Neural cell (in vitro differentiated cells): Measurements from ENCODE around the gene GPR180. TPM values are rescaled to one million over a fixed set of nuclear protein-coding genes. Genes with fewer than 3 reads are reported as not detected.

Experiments used
- H2AFZ ChIP-seq: fragments of 200-600, 300-800 bp; sonication (generic), shearing (Covaris generic); 2 replicates; pipeline ENCODE4 v1.6.0; 2014; ENCODE audit warnings: low read depth, mild to moderate bottlenecking, antibody characterized with exemption, low read length, moderate library complexity
- H3F3A ChIP-seq: fragments of 200-600 bp; shearing (Covaris generic); 2 replicates; pipeline ENCODE4 v1.6.1; 2016; ENCODE audit warnings: mild to moderate bottlenecking, moderate library complexity, mixed read lengths, antibody characterized with exemption, low read length; ENCODE audit not compliant: insufficient read depth, poor library complexity, severe bottlenecking
- H3K27ac ChIP-seq: fragments of 200-600, 300-800 bp; sonication (generic), shearing (Covaris generic); 2 replicates; pipeline ENCODE4 v1.5.1; 2014; ENCODE audit warnings: mild to moderate bottlenecking, low read length, moderate library complexity
- H3K27me3 ChIP-seq: fragments of 300-800, 200-600 bp; sonication (generic), shearing (Covaris generic); 2 replicates; pipeline ENCODE4 v1.6.0; 2014; ENCODE audit warnings: mild to moderate bottlenecking, low read depth, low read length, moderate library complexity; ENCODE audit not compliant: insufficient read depth
- H3K36me3 ChIP-seq: fragments of 300-800, 200-600 bp; sonication (generic), shearing (Covaris generic); 2 replicates; pipeline ENCODE4 v1.5.1; 2014; ENCODE audit warnings: mild to moderate bottlenecking, antibody characterized with exemption, low read length, moderate library complexity; ENCODE audit not compliant: insufficient read depth
- H3K4me2 ChIP-seq: fragments of 300-800, 200-600 bp; sonication (generic), shearing (Covaris generic); 2 replicates; pipeline ENCODE4 v1.6.0; 2014; ENCODE audit warnings: mild to moderate bottlenecking, low read length
- H3K4me3 ChIP-seq: fragments of 300-800, 200-600 bp; sonication (generic), shearing (Covaris generic); 2 replicates; pipeline ENCODE4 v1.5.1; 2014; ENCODE audit warnings: mild to moderate bottlenecking, low read length, moderate library complexity
- H3K79me2 ChIP-seq: fragments of 200-600 bp; shearing (Covaris generic); replicated peaks from 2 replicates; pipeline ENCODE4 v1.6.0; 2014; ENCODE audit warnings: mild to moderate bottlenecking, low read length, moderate library complexity; ENCODE audit not compliant: insufficient read depth
- H3K9ac ChIP-seq: fragments of 300-800, 200-600 bp; sonication (generic), shearing (Covaris generic); 2 replicates; pipeline ENCODE4 v1.6.1; 2016; ENCODE audit warnings: mild to moderate bottlenecking, low read length, mixed read lengths
- H3K9me2 ChIP-seq: fragments of 200-600 bp; shearing (Covaris generic); 2 replicates; pipeline ENCODE4 v1.6.1; 2016; ENCODE audit warnings: mild to moderate bottlenecking, low read length, mixed read lengths; ENCODE audit not compliant: insufficient read depth
- H3K9me3 ChIP-seq: fragments of 200-600, 300-800 bp; sonication (generic), shearing (Covaris generic); 2 replicates; pipeline ENCODE4 v1.6.1; 2016; ENCODE audit warnings: mild to moderate bottlenecking, mixed run types, low read length, moderate library complexity, mixed read lengths
- H4K20me1 ChIP-seq: fragments of 200-600 bp; shearing (Covaris generic); 2 replicates; pipeline ENCODE4 v1.6.1; 2016; ENCODE audit warnings: mild to moderate bottlenecking, mixed run types; ENCODE audit not compliant: insufficient read depth
- CTCF ChIP-seq: fragments of 450-650 bp; IDR thresholded peaks from 2 replicates; pipeline ENCODE4 v1.5.1; 2014; ENCODE audit warnings: antibody characterized with exemption, mild to moderate bottlenecking, moderate library complexity; ENCODE audit not compliant: poor library complexity, severe bottlenecking
- EP300 ChIP-seq: fragments of 450-650 bp; conservative IDR thresholded peaks from 2 replicates; pipeline ENCODE4 v1.6.1; 2014; ENCODE audit warnings: antibody characterized with exemption, mild to moderate bottlenecking, moderate library complexity; ENCODE audit not compliant: poor library complexity, severe bottlenecking
- EZH2 ChIP-seq: fragments of 200-600, 300-800 bp; shearing (Covaris generic), sonication (generic); IDR thresholded peaks from 2 replicates; pipeline ENCODE4 v1.6.1; 2014; ENCODE audit warnings: antibody characterized with exemption, low read length, borderline replicate concordance, mild to moderate bottlenecking; ENCODE audit not compliant: insufficient read depth, poor library complexity, severe bottlenecking
- MXI1 ChIP-seq: fragments of 450-650 bp; conservative IDR thresholded peaks from 2 replicates; pipeline ENCODE4 v1.6.1; 2014; ENCODE audit warnings: antibody characterized with exemption, mild to moderate bottlenecking; ENCODE audit not compliant: poor library complexity, severe bottlenecking
- POLR2AphosphoS5 ChIP-seq: IDR thresholded peaks from 2 replicates; pipeline ENCODE4 v1.6.1; 2012
- RAD21 ChIP-seq: fragments of 450-650 bp; conservative IDR thresholded peaks from 2 replicates; pipeline ENCODE4 v1.6.1; 2014; ENCODE audit warnings: antibody characterized with exemption, mild to moderate bottlenecking, moderate library complexity
- SMC3 ChIP-seq: fragments of 450-650 bp; conservative IDR thresholded peaks from 2 replicates; pipeline ENCODE4 v1.6.1; 2014; ENCODE audit warnings: antibody characterized with exemption, mild to moderate bottlenecking, moderate library complexity; ENCODE audit not compliant: poor library complexity
- TAF1 ChIP-seq: IDR thresholded peaks from 2 replicates; pipeline ENCODE4 v1.6.1; 2012; ENCODE audit warnings: low read depth
- polyA plus RNA-seq: library from polyadenylated mRNA; depleted of rRNA; stranded (reverse); fragments of >200 nt; gene quantifications from 2 replicates; pipeline ENCODE4 v1.2.3, GENCODE V29; 2014
- TF ChIP-seq, protein P1 (sequence below): IDR thresholded peaks from 2 replicates; pipeline ENCODE4 v1.6.1; 2012; ENCODE audit warnings: borderline replicate concordance

The GPR180 gene
- polyA plus RNA-seq, 1 donor from 2014 or later: 5.7 TPM

- TF ChIP-seq RAD21: no peak
- TF ChIP-seq SMC3: no peak
- no peak overlapping the region for H3K9ac ChIP-seq
- H2AFZ ChIP-seq: no peak overlapping the region
- no peaks in the 10 kb centered on the region for H3K79me2 ChIP-seq
- no peak overlapping the region for H3K4me2 ChIP-seq
- no peaks in the 10 kb centered on the region for H3K36me3 ChIP-seq
- H4K20me1 ChIP-seq: no peaks in the 10 kb centered on the region
- H3K9me2 ChIP-seq: no peaks in the 10 kb centered on the region
- no peak overlapping the region for H3K27ac ChIP-seq
- H3K9me3 ChIP-seq: no peaks in the 10 kb centered on the region
- H3F3A ChIP-seq: no peaks in the 10 kb centered on the region
- no peaks in the 10 kb centered on the region for H3K27me3 ChIP-seq
- H3K4me3 ChIP-seq: no peak overlapping the region
Measured at GRCh38 chr13:94667190-94667589, 65.5 kb downstream of the GPR180 start.

- Histone ChIP-seq H3K9me2 (no peaks in the 10 kb centered on the region), H2AFZ (no peak overlapping the region), H3K79me2 (no peaks in the 10 kb centered on the region), H3K27ac (no peak overlapping the region), H3F3A (no peaks in the 10 kb centered on the region), H3K4me3 (no peak overlapping the region), H3K27me3 (no peaks in the 10 kb centered on the region), H3K9ac (no peak overlapping the region), H3K4me2 (no peak overlapping the region), H3K9me3 (no peaks in the 10 kb centered on the region), H3K36me3 (no peaks in the 10 kb centered on the region), H4K20me1 (no peaks in the 10 kb centered on the region)
- TF ChIP-seq RAD21 (no peak), TAF1 (no peak), EZH2 (no peak), SMC3 (no peak), CTCF (no peak), EP300 (no peak)
- TF ChIP-seq, protein P1, sequence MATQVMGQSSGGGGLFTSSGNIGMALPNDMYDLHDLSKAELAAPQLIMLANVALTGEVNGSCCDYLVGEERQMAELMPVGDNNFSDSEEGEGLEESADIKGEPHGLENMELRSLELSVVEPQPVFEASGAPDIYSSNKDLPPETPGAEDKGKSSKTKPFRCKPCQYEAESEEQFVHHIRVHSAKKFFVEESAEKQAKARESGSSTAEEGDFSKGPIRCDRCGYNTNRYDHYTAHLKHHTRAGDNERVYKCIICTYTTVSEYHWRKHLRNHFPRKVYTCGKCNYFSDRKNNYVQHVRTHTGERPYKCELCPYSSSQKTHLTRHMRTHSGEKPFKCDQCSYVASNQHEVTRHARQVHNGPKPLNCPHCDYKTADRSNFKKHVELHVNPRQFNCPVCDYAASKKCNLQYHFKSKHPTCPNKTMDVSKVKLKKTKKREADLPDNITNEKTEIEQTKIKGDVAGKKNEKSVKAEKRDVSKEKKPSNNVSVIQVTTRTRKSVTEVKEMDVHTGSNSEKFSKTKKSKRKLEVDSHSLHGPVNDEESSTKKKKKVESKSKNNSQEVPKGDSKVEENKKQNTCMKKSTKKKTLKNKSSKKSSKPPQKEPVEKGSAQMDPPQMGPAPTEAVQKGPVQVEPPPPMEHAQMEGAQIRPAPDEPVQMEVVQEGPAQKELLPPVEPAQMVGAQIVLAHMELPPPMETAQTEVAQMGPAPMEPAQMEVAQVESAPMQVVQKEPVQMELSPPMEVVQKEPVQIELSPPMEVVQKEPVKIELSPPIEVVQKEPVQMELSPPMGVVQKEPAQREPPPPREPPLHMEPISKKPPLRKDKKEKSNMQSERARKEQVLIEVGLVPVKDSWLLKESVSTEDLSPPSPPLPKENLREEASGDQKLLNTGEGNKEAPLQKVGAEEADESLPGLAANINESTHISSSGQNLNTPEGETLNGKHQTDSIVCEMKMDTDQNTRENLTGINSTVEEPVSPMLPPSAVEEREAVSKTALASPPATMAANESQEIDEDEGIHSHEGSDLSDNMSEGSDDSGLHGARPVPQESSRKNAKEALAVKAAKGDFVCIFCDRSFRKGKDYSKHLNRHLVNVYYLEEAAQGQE: no peak
Measured at GRCh38 chr13:94672400-94672799, 70.7 kb downstream of the GPR180 start.

DNA sequence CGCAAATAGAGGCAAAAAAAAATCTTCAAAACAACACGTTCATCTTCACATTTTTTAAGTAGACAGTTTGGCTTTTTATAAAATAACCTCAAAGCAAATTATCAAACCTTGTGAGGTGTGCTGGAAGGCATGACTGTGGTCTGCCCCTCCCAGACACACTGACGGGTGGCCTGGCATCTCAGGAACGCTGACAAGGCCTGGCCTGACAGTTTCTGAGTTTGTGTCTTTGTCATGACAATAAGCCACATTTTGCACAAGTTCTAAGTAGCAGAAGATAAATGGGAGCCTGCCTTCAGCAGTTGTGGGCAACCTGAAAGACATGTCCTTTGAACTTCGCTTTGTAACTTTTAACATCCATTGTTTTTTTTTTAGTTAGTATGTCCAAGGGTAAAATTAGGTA lies 72.2 kb downstream of the GPR180 start:
- Histone ChIP-seq H3K9me2 (no peaks in the 10 kb centered on the region), H3K9me3 (no peaks in the 10 kb centered on the region), H2AFZ (no peak overlapping the region), H3K4me2 (no peak overlapping the region), H3K36me3 (no peaks in the 10 kb centered on the region), H3K27ac (no peak overlapping the region), H3K4me3 (no peak overlapping the region), H3K79me2 (no peaks in the 10 kb centered on the region), H3K27me3 (no peaks in the 10 kb centered on the region), H3K9ac (no peak overlapping the region), H4K20me1 (no peaks in the 10 kb centered on the region), H3F3A (no peaks in the 10 kb centered on the region)
- TF ChIP-seq SMC3: no peak
- no peak for TF ChIP-seq EP300
- TF ChIP-seq MXI1: no peak
- TF ChIP-seq, protein P1: no peak
- no peak for TF ChIP-seq EZH2
- no peak for TF ChIP-seq RAD21
- TF ChIP-seq CTCF: no peak
- no peak for TF ChIP-seq POLR2AphosphoS5
- no peak for TF ChIP-seq TAF1
